ENCODE results near the gene ZDHHC8. TPM values are rescaled to one million over a fixed set of nuclear protein-coding genes. Genes with fewer than 3 reads are reported as not detected.
A peak's percentile ranks its signal among the peaks of the same experiment; 100 is the strongest.

The ZDHHC8 gene
- total RNA-seq, 1 donor from 2014 or later: 22.6 TPM

- intact Hi-C loops (cut with DNase I): loop anchor here (10.0 kb wide), 1 partner anchor 1960 kb away; no protein-coding TSS in a partner anchor
- Histone ChIP-seq H3K27ac (no peak overlapping the region), H3K4me3 (no peak overlapping the region), H3K27me3 (no peaks in the 10 kb centered on the region), H3K36me3 (peaks cover 0 to 52% of the 10 kb centered on the region in 2 donors), H3K4me1 (peaks cover 36% of the 10 kb centered on the region), H3K9me3 (no peaks in the 10 kb centered on the region)
- TF ChIP-seq CTCF (IDR thresholded peaks at IDR 0.05) (no peak), POLR2A (IDR thresholded peaks at IDR 0.05) (no peak), POLR2AphosphoS5 (IDR thresholded peaks at IDR 0.05; ENCODE audit: insufficient read depth in 1 of 2, low read depth in 1 of 2) (no peak)
- DNase-seq (ENCODE audit: extremely low spot score in 2 of 2): no peak
Observed at GRCh38 chr22:20114506-20115475, 16.8 kb upstream of the ZDHHC8 start.

GRCh38 chr22:20115691-20116375 lies 15.8 kb upstream of the ZDHHC8 start, which contains the start of gene RANBP1:
RANBP1 (plus strand) TSS chr22:20116104; CDS start chr22:20116185, 81 bp downstream.
- peak within 1 kb of the TSS; percentile 82 for H3K27ac ChIP-seq
- intact Hi-C loops (cut with DNase I): loop anchor here (10.0 kb wide), 1 partner anchor 1959 kb away; no protein-coding TSS in a partner anchor
- peaks cover 40% of the 10 kb centered on the region for H3K4me1 ChIP-seq
- H3K4me3 ChIP-seq: peak within 1 kb of the TSS; percentile 73 to 86
- H3K9me3 ChIP-seq: no peaks in the 10 kb centered on the region
- TF ChIP-seq CTCF (IDR thresholded peaks at IDR 0.05) (no peak), POLR2A (IDR thresholded peaks at IDR 0.05) (no peak), POLR2AphosphoS5 (IDR thresholded peaks at IDR 0.05; ENCODE audit: insufficient read depth in 1 of 2, low read depth in 1 of 2) (no peak)
- H3K27me3 ChIP-seq: no peaks in the 10 kb centered on the region
- peaks cover 0 to 54% of the 10 kb centered on the region in 2 donors for H3K36me3 ChIP-seq
- DNase-seq (ENCODE audit: extremely low spot score in 2 of 2): no peak

GRCh38 chr22:20116376-20116950 lies 15.1 kb upstream of the ZDHHC8 start:
- H3K36me3 ChIP-seq: peaks cover 0 to 53% of the 10 kb centered on the region in 2 donors
- H3K27me3 ChIP-seq: no peaks in the 10 kb centered on the region
- intact Hi-C loops (cut with DNase I): loop anchor here (10.0 kb wide), 1 partner anchor 1958 kb away; no protein-coding TSS in a partner anchor
- DNase-seq (ENCODE audit: extremely low spot score in 2 of 2): no peak
- TF ChIP-seq POLR2A (IDR thresholded peaks at IDR 0.05) (no peak), CTCF (IDR thresholded peaks at IDR 0.05) (no peak), POLR2AphosphoS5 (IDR thresholded peaks at IDR 0.05; ENCODE audit: insufficient read depth in 1 of 2, low read depth in 1 of 2) (no peak)
- H3K4me1 ChIP-seq: peaks cover 40% of the 10 kb centered on the region
- peak overlapping the region; percentile 82 for H3K27ac ChIP-seq
- no peaks in the 10 kb centered on the region for H3K9me3 ChIP-seq
- peak overlapping the region; percentile 73 to 86 for H3K4me3 ChIP-seq

- peak in 1 of 2 donors; percentile 96 for DNase-seq (ENCODE audit: extremely low spot score in 2 of 2)
- Histone ChIP-seq H3K27ac (peak within 1 kb of the TSS; percentile 82), H3K4me1 (peaks cover 40% of the 10 kb centered on the region), H3K27me3 (no peaks in the 10 kb centered on the region), H3K36me3 (peaks cover 0 to 53% of the 10 kb centered on the region in 2 donors), H3K4me3 (peak within 1 kb of the TSS; percentile 73 to 86), H3K9me3 (no peaks in the 10 kb centered on the region)
- no peak for TF ChIP-seq POLR2A (IDR thresholded peaks at IDR 0.05)
- peak in 1 of 3 experiments; percentile 4 for TF ChIP-seq CTCF (IDR thresholded peaks at IDR 0.05)
- peak; percentile 49 to 71 for TF ChIP-seq POLR2AphosphoS5 (IDR thresholded peaks at IDR 0.05; ENCODE audit: insufficient read depth in 1 of 2, low read depth in 1 of 2)
- intact Hi-C loops (cut with DNase I): loop anchor here (10.0 kb wide), 1 partner anchor 1958 kb away; no protein-coding TSS in a partner anchor
Observed at GRCh38 chr22:20116951-20117632, 14.5 kb upstream of the ZDHHC8 start, which contains the start of gene TRMT2A. TRMT2A (minus strand) TSS chr22:20117226; CDS start chr22:20116906, 320 bp downstream.

All from vagina (tissue), 2 donors.